Heart left ventricle (tissue), 16 donors: Measurements from ENCODE around the gene MEX3C. TPM values are rescaled to one million over a fixed set of nuclear protein-coding genes. Genes with fewer than 3 reads are reported as not detected.

Source experiments
- ATAC-seq, 4 donors: fragments of 200-7000 bp; cut with Tn5 transposase; one replicate each; pipeline ENCODE4 v1.9.1; 2020 to 2022; ENCODE audit warnings: moderate library complexity in 4 of 4, mild to moderate bottlenecking in 3 of 4, moderate number of reproducible peaks in 1 of 4
- DNase-seq, 5 donors: peaks; one replicate each; pipeline ENCODE4 v3.0.0-alpha.2; 2020
- H3K27ac ChIP-seq, 12 donors: fragments of 200-600 bp; sonication (generic) in 4 of 12; one replicate each; pipeline versions ENCODE4 v1.5.0 to v1.8.0; 2016 to 2022; ENCODE audit warnings: mild to moderate bottlenecking in 2 of 12
- H3K27me3 ChIP-seq, 9 donors: fragments of 200-600 bp; sonication (generic) in 2 of 9; one replicate each; pipeline versions ENCODE4 v1.5.1 to v1.8.0; 2016 to 2022; ENCODE audit warnings: mild to moderate bottlenecking in 3 of 9
- H3K36me3 ChIP-seq, 9 donors: fragments of 200-600 bp; sonication (generic) in 2 of 9; one replicate each; pipeline versions ENCODE4 v1.5.0 to v1.8.0; 2018 to 2022; ENCODE audit warnings: mild to moderate bottlenecking in 2 of 9
- H3K4me1 ChIP-seq, 12 donors: fragments of 200-600 bp; sonication (generic) in 4 of 12; one replicate each; pipeline versions ENCODE4 v1.5.0 to v1.8.0; 2016 to 2022; ENCODE audit warnings: mild to moderate bottlenecking in 3 of 12
- H3K4me3 ChIP-seq, 12 donors: fragments of 200-600 bp; sonication (generic) in 4 of 12; one replicate each; pipeline versions ENCODE4 v1.5.0 to v1.8.0; 2017 to 2022; ENCODE audit warnings: mild to moderate bottlenecking in 9 of 12, moderate library complexity in 4 of 12
- H3K9me3 ChIP-seq, 12 donors: fragments of 200-600 bp; sonication (generic) in 4 of 12; one replicate each; pipeline versions ENCODE4 v1.5.0 to v1.8.0; 2016 to 2022; ENCODE audit warnings: mild to moderate bottlenecking in 1 of 12
- CTCF ChIP-seq, 12 donors: fragments of 200-600 bp; sonication (generic) in 4 of 12; IDR thresholded peaks; one replicate each; pipeline versions ENCODE4 v1.5.0 to v1.8.0; 2018 to 2022; ENCODE audit warnings: antibody characterized with exemption in 12 of 12, mild to moderate bottlenecking in 5 of 12
- POLR2A ChIP-seq, 2 donors: fragments of 450-650 bp; IDR thresholded peaks; one replicate each; pipeline ENCODE4 v1.6.1; 2017; ENCODE audit warnings: antibody characterized with exemption in 2 of 2, mild to moderate bottlenecking in 2 of 2, moderate library complexity in 2 of 2
- WGBS, 4 donors: extraction: QIAGEN DNeasy Blood & Tissue Kit in 2 of 4; methylation state at CpG; one replicate each; pipeline versions ENCODE4 v1.1.5 to v1.1.7; 2013 to 2018; 5-methylcytosine and 5-hydroxymethylcytosine counted together
- intact Hi-C, 10 donors: fragments of 100-400 bp; cut with DNase I; formaldehyde crosslinking; loops; one replicate each; pipeline versions ENCODE4 v1.11.1 to v1.14.2; 2022
- polyA plus RNA-seq, 2 donors: library from polyadenylated mRNA; stranded (reverse); fragments of 200-250 nt; gene quantifications; one replicate each; pipeline ENCODE4 v1.2.3, GENCODE V29; 2013
- total RNA-seq, 9 donors: library from RNA; depleted of rRNA in 2 of 9; stranded (reverse); fragments of >200 nt in 2 of 9; fragmentation: NEBNext Ultra II Directional in 3 of 9; extraction: Animal tissue kit (Norgen Biotek cat#: 25700) in 3 of 9; gene quantifications; one replicate each; pipeline versions ENCODE4 v1.1.0 to v1.2.4, GENCODE V29; 2016 to 2023
- donor health status: ischemic (EF 13 %, LVEDD 7.1; RV severe dilation, severe dysfunction).
- donor health status: healthy with polysubstance abuse.
- donor health status: DM: no; HTN: yes; CAD: no.
- donor health status: DM: no; HTN: no; CAD: no.
- donor health status: ischemic (EF 25% LVEDD 6.9; RV normal size, moderate dysfunction).
- donor health status: ischemic (EF 25% LVEDD 5.7; RV mildly dilated, moderate dysfunction).
- donor health status: healthy.
- donor health status: DM: yes; HTN: yes; CAD: no.
- donor health status: ischemic (EF 35%, LVEDD 5.7; RV mildly dilated, moderate dysfunction).
- donor health status: nonischemic (EF 11% LVEDD 7.7; RV severe dilation, severe dysfunction).
- donor health status: DM: yes; HTN: yes; CAD: no.
- donor health status: PGD.
- donor health status: ischemic (EF 29% LVEDD 5.4; RV normal size, mild dysfunction).
- donor health status: nonischemic (EF 23%, LVEDD 6.1; RV moderate dilation, normal function).

MEX3C gene
- total and polyA plus RNA-seq, 11 donors, result 6.2 to 28.2 (median 20.6) TPM

- intact Hi-C loops, result no loop called here
- WGBS, 4 donors, result 62 to 76% (median 67%) methylated on average over 4 of the region's 4 CpGs
- TF ChIP-seq POLR2A (IDR thresholded peaks at IDR 0.05), result no peak
- TF ChIP-seq CTCF (IDR thresholded peaks at IDR 0.05), result no peak
- Histone ChIP-seq H3K4me3 (no peak overlapping the region), H3K9me3 (no peaks in the 10 kb centered on the region), H3K27me3 (no peaks in the 10 kb centered on the region), H3K36me3 (no peaks in the 10 kb centered on the region), H3K4me1 (no peaks in the 10 kb centered on the region), H3K27ac (no peak overlapping the region)
- DNase-seq, result no peak
- ATAC-seq, result no peak
These were observed 68.9 kb downstream of the MEX3C start for GRCh38 chr18:51128533-51128932.

GRCh38 chr18:51127664-51128063, 69.8 kb downstream of the MEX3C start:
- Histone ChIP-seq H3K4me3 (no peak overlapping the region), H3K9me3 (no peaks in the 10 kb centered on the region), H3K4me1 (no peaks in the 10 kb centered on the region), H3K27ac (no peak overlapping the region), H3K27me3 (no peaks in the 10 kb centered on the region), H3K36me3 (no peaks in the 10 kb centered on the region)
- 90 to 92% (median 91%) methylated on average over 3 of the region's 3 CpGs for WGBS, 4 donors
- ATAC-seq, result no peak
- intact Hi-C loops, result no loop called here
- DNase-seq, result no peak
- TF ChIP-seq CTCF (IDR thresholded peaks at IDR 0.05) (no peak), POLR2A (IDR thresholded peaks at IDR 0.05) (no peak)

- Histone ChIP-seq H3K9me3 (no peaks in the 10 kb centered on the region), H3K4me1 (no peaks in the 10 kb centered on the region), H3K27ac (no peak overlapping the region), H3K36me3 (no peaks in the 10 kb centered on the region), H3K27me3 (no peaks in the 10 kb centered on the region), H3K4me3 (no peak overlapping the region)
- 83 to 98% (median 96%) methylated on average over 2 of the region's 2 CpGs for whole genome bisulfite sequencing, 4 donors
- ATAC-seq, result no peak
- DNase-seq, result no peak
- intact Hi-C loops, result no loop called here
- TF ChIP-seq POLR2A (IDR thresholded peaks at IDR 0.05) (no peak), CTCF (IDR thresholded peaks at IDR 0.05) (no peak)
These were observed 71.5 kb downstream of the MEX3C start for GRCh38 chr18:51125976-51126375.

Other genes starting within 250 kb of the MEX3C start
- 1 to 10 TPM; 3.0 to 7.2 (median 4.0) TPM for gene ELAC1, start 229.6 kb downstream of the MEX3C start, total RNA-seq
- 1 to 10 TPM; 2.3 to 5.2 TPM for gene ELAC1, start 229.6 kb downstream of the MEX3C start, polyA plus RNA-seq
- 100 to 1,000 TPM in 2 of 9 donors, 10 to 100 TPM in 7; 78.6 to 103 (median 92.0) TPM for gene SMAD4, start 167.5 kb downstream of the MEX3C start, total RNA-seq
- gene SMAD4, start 167.5 kb downstream of the MEX3C start, polyA plus RNA-seq, result 10 to 100 TPM; 10.8 to 52.3 TPM